BLaER1 (cell line): ENCODE measurements around the gene SLC19A1.
"Not testable (repeated sequence)": the region's sequence is repeated elsewhere in the genome, so short reads cannot be mapped to it uniquely, and the experiment has no call there.

Source experiments
- H3K27ac ChIP-seq: shearing (Covaris generic); formaldehyde crosslinking; 2 replicates; pipeline ENCODE4 v1.8.1; 2022
- H3K27me3 ChIP-seq: shearing (Covaris generic); formaldehyde crosslinking; 2 replicates; pipeline ENCODE4 v1.8.1; 2022
- H3K36me3 ChIP-seq: shearing (Covaris generic); formaldehyde crosslinking; 2 replicates; pipeline ENCODE4 v1.8.1; 2022
- H3K4me1 ChIP-seq: shearing (Covaris generic); formaldehyde crosslinking; 2 replicates; pipeline ENCODE4 v1.8.1; 2022
- H3K4me2 ChIP-seq: shearing (Covaris generic); formaldehyde crosslinking; 2 replicates; pipeline ENCODE4 v1.8.1; 2022
- H3K4me3 ChIP-seq: shearing (Covaris generic); formaldehyde crosslinking; 2 replicates; pipeline ENCODE4 v1.8.1; 2022
- H3K9ac ChIP-seq: shearing (Covaris generic); formaldehyde crosslinking; 2 replicates; pipeline ENCODE4 v1.8.1; 2022
- H3K9me3 ChIP-seq: shearing (Covaris generic); formaldehyde crosslinking; 2 replicates; pipeline ENCODE4 v1.8.1; 2022
- H4K20me1 ChIP-seq: shearing (Covaris generic); formaldehyde crosslinking; 2 replicates; pipeline ENCODE4 v1.8.1; 2022
- Cebpa-rat ChIP-seq: shearing (Covaris generic); IDR thresholded peaks from 2 replicates; pipeline ENCODE4 v1.8.1; 2022

Gene SLC19A1

GRCh38 chr21:45528981-45529784, 13.1 kb downstream of the SLC19A1 start:
- H3K27ac ChIP-seq: no peak overlapping the region
- H3K9ac ChIP-seq: no peak overlapping the region
- peaks cover 89% of the 10 kb centered on the region for H3K36me3 ChIP-seq
- H3K4me1 ChIP-seq: peaks cover 21% of the 10 kb centered on the region
- H3K4me2 ChIP-seq: no peak overlapping the region
- H3K9me3 ChIP-seq: peaks cover 11% of the 10 kb centered on the region; the same call in 1 of the 2 replicates
- H3K4me3 ChIP-seq: no peak overlapping the region
- peaks cover 24% of the 10 kb centered on the region for H4K20me1 ChIP-seq
- H3K27me3 ChIP-seq: no peaks in the 10 kb centered on the region
- TF ChIP-seq Cebpa-rat: no peak

GRCh38 chr21:45528028-45528705, 14.1 kb downstream of the SLC19A1 start:
- Histone ChIP-seq H3K27ac (no peak overlapping the region), H3K36me3 (peaks cover 88% of the 10 kb centered on the region)

GRCh38 chr21:45527151-45527999, 14.9 kb downstream of the SLC19A1 start:
- H3K27ac ChIP-seq, H4K20me1 ChIP-seq, H3K4me3 ChIP-seq, H3K4me1 ChIP-seq, H3K9ac ChIP-seq, H3K27me3 ChIP-seq, H3K4me2 ChIP-seq: not testable (repeated sequence)
- Histone ChIP-seq H3K36me3 (peaks cover 90% of the 10 kb centered on the region), H3K9me3 (peaks cover 26% of the 10 kb centered on the region)

More at GRCh38 chr21:45528028-45528705, 14.1 kb downstream of the SLC19A1 start:
- no peak for TF ChIP-seq Cebpa-rat
- Histone ChIP-seq H3K27me3 (no peaks in the 10 kb centered on the region), H3K4me3 (no peak overlapping the region), H3K4me2 (no peak overlapping the region), H3K4me1 (peaks cover 10% of the 10 kb centered on the region), H4K20me1 (peaks cover 13% of the 10 kb centered on the region), H3K9me3 (peaks cover 18% of the 10 kb centered on the region), H3K9ac (no peak overlapping the region)

GRCh38 chr21:45525910-45526306, 16.3 kb downstream of the SLC19A1 start:
- no peak overlapping the region for H3K4me2 ChIP-seq
- no peak overlapping the region for H3K27ac ChIP-seq

GRCh38 chr21:45525153-45525909, 16.9 kb downstream of the SLC19A1 start:
- no peak overlapping the region for H3K4me2 ChIP-seq
- peaks cover 8% of the 10 kb centered on the region; the same call in 1 of the 2 replicates for H4K20me1 ChIP-seq
- H3K9ac ChIP-seq: no peak overlapping the region
- peaks cover 94% of the 10 kb centered on the region for H3K36me3 ChIP-seq
- H3K9me3 ChIP-seq: peaks cover 36% of the 10 kb centered on the region
- TF ChIP-seq Cebpa-rat: no peak
- H3K27me3 ChIP-seq: no peaks in the 10 kb centered on the region
- H3K4me1 ChIP-seq: no peaks in the 10 kb centered on the region
- H3K4me3 ChIP-seq: no peak overlapping the region
- H3K27ac ChIP-seq: no peak overlapping the region

More at GRCh38 chr21:45525910-45526306, 16.3 kb downstream of the SLC19A1 start:
- H3K36me3 ChIP-seq: peaks cover 92% of the 10 kb centered on the region
- no peaks in the 10 kb centered on the region for H3K27me3 ChIP-seq
- H4K20me1 ChIP-seq: peaks cover 8% of the 10 kb centered on the region; the same call in 1 of the 2 replicates
- no peak overlapping the region for H3K9ac ChIP-seq
- peaks cover 30% of the 10 kb centered on the region for H3K9me3 ChIP-seq
- H3K4me1 ChIP-seq: no peaks in the 10 kb centered on the region
- no peak for TF ChIP-seq Cebpa-rat
- H3K4me3 ChIP-seq: no peak overlapping the region

- H3K4me2 ChIP-seq: no peak overlapping the region
- H4K20me1 ChIP-seq: peaks cover 8% of the 10 kb centered on the region; the same call in 1 of the 2 replicates
- TF ChIP-seq Cebpa-rat: no peak
- H3K9ac ChIP-seq: no peak overlapping the region
- H3K27me3 ChIP-seq: no peaks in the 10 kb centered on the region
- peaks cover 41% of the 10 kb centered on the region for H3K9me3 ChIP-seq
- H3K36me3 ChIP-seq: peaks cover 94% of the 10 kb centered on the region
- no peaks in the 10 kb centered on the region for H3K4me1 ChIP-seq
- H3K27ac ChIP-seq: no peak overlapping the region
- no peak overlapping the region for H3K4me3 ChIP-seq
Measured at GRCh38 chr21:45524756-45525152, 17.5 kb downstream of the SLC19A1 start.

DNA sequence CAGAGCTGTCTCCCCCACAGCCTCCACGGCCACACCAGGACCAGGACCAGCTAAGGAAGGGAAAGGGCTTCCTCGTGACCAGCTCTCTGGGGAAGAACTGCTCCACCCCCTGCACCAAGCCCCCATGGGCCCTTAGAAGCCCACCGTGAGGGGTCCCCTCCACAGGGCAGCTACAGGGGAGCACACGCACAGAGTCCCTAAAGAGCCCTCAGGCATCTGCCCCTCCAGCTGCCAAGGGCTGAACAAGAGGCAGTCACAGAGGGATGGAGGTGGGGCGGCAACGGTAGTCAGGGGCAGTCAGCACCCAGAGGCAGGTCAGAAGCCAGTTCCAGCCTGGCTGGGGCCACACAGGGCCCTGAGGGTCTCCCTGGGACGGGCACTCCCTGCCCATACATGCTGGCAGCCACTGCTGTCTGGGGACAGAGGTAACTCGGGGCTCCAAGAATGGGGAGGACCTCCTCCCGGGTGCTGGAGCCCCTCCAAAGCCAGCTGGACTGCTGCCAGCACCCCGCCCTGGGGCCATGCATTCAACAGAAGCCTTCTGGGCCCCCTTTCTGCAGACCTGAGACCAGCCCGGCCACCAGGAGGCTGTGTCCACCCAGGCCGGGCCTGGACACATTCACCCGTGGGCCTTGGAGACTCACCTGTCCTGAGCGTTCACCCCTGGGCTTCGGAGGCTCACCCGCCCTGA, 18.7 kb downstream of the SLC19A1 start:
- H3K27me3 ChIP-seq: no peaks in the 10 kb centered on the region
- H3K9ac ChIP-seq: no peak overlapping the region
- no peak overlapping the region for H3K27ac ChIP-seq
- no peaks in the 10 kb centered on the region for H3K4me1 ChIP-seq
- TF ChIP-seq Cebpa-rat: no peak
- H3K36me3 ChIP-seq: peaks cover 94% of the 10 kb centered on the region
- H4K20me1 ChIP-seq: no peaks in the 10 kb centered on the region
- no peak overlapping the region for H3K4me2 ChIP-seq
- H3K4me3 ChIP-seq: no peak overlapping the region
- peaks cover 53% of the 10 kb centered on the region for H3K9me3 ChIP-seq

- H3K4me3 ChIP-seq: no peak overlapping the region
- peaks cover 4% of the 10 kb centered on the region; the same call in 1 of the 2 replicates for H3K4me1 ChIP-seq
- no peak overlapping the region for H3K27ac ChIP-seq
- no peak overlapping the region for H3K9ac ChIP-seq
- peaks cover 59% of the 10 kb centered on the region for H3K9me3 ChIP-seq
- H3K27me3 ChIP-seq: no peaks in the 10 kb centered on the region
- TF ChIP-seq Cebpa-rat: no peak
- H3K36me3 ChIP-seq: peaks cover 93% of the 10 kb centered on the region
- H3K4me2 ChIP-seq: no peak overlapping the region
- no peaks in the 10 kb centered on the region for H4K20me1 ChIP-seq
Measured at GRCh38 chr21:45522986-45523385, 19.3 kb downstream of the SLC19A1 start.
